GM18519 (cell line): ENCODE measurements around the gene ROPN1B.
"Not testable (repeated sequence)": the region's sequence is repeated elsewhere in the genome, so short reads cannot be mapped to it uniquely, and the experiment has no call there.

Experiments used
- ATAC-seq: cut with Tn5 transposase; IDR thresholded peaks from one replicate; pipeline ENCODE4 v1.9.1; 2021; ENCODE audit warnings: mild to moderate bottlenecking, moderate library complexity; ENCODE audit not compliant: unreplicated experiment, low FRiP score

The ROPN1B gene

DNA sequence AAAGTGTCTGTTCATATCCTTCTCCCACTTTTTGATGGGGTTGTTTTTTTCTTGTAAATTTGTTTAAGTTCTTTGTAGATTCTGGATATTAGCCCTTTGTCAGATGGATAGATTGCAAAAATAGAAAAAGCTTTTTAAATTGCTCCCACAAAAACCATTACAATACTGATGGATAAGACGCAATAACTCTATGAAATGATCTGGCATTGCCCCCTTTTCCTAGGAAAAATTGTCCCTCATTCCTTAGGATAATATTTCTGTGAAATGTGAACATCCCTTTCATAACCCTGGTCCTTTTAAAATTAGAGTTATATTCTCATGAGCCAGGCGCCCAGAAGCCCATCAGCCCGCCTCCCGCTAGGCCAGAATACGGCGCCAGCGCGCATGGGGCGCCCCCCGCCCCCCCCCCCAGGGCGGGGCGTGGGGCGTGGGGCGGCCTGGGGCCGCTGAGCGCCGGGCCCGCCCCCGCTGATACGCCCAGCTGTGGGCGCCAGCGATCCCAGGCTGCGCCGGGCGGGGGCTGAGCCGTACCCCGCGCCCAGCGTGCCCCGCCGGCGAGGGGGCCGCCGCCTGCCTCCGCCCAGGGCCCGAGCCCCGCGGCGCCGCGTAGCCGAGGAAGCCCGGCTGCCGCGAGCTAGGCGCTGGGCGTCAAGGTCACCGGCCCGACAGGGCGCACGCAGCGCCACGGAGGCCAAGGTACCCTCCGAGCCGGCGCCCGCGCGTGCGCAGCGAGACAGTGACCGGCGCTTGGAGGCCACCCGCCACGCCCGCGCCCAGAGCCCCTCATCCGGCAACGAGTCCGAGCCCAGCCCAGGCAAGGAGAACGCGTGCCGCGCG, 11.1 kb upstream of the ROPN1B start:
- no peak for ATAC-seq

DNA sequence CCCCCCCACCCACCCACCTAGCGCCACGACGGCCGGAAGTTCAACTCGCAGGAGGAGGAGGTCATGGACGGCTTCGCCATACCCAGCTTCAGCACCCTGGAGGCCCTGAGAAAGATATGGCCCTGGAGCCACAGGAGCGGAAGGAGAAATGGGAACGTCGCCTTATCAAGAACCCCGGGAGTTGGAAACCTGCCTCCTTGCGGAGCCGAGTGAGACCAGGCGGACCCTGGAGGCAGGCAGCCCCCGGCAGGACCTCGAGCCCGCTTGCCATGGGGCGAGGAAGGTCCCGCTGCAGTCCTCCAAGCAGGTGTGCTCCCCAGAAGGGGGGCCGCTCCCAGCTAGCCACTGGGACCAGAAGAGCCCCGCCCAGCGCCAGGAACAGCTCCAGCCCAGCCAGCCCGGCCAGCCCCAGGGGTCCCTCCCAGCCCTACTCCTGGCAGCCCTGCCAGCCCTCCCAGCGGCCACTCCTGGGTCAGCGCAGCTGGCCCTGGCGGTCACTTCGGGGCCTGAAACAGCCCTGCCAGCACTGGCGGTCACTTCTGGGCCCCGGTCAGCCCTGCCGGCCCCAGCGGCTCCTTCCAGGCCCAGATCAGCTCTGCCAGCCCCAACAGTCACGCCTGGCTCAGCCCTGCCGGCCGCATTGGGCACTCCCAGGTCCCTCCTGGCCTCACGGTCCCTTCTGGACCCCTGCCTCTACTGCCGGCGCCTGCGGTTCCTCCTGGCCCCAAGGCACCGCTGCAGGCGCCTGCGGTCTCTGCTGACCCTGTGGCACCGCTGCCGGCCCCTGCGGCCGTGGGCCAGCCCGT, 10.3 kb upstream of the ROPN1B start:
- ATAC-seq: no peak

DNA sequence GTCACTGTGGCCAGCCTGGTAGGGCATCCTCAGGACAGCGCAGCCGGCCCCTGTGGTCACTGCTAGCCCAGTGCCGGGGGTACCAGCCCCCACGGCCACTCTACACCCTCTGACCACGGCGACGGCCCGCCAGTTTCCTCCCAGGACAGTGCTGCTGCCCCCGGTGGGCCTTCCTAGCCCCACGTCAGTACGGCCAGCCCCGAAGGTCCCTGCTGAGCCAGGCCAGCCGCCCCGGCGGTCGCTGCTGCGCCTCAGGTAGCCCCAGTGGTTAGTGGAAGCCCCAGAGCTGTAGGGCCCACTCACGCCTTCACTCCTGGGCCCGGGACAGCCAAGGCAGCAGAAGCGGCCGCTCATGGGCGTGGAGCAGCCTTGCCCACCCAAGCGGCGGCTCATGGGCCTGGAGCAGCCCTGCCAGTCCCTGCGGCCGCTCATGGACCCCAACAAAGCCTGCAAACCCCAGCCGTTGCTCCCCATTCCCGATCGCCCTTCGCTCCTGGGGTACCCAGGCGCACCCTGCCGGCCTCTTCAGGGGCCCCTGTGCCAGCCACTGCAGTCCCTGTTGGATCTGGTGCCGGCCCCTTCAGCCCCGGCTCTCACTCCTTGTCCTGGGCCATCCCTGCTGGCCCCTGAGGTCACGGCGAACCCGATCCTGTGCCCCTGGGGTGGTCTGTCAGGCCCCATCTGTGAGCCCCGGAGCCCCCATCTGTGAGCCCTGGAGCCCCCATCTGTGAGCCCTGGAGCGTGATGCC, 9.5 kb upstream of the ROPN1B start:
- ATAC-seq: no peak

DNA sequence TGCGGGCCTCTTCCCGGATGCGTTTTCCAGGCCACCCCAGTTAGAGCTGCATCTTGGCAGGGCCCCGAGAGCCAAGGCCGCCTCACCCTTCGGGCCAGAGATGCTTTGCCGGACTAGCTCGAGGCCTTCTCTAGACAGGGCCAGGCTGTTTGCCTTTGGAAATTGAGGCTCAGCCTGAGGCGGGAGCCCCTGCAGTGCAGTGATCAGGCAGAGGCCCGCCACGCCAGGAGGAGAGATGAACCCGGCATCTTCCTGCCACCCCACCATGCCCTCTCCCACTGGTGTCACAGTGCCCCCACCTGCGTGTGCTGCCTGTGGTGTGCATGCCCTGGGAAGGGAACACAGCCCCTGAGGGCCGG, 8.9 kb upstream of the ROPN1B start:
- no peak for ATAC-seq

DNA sequence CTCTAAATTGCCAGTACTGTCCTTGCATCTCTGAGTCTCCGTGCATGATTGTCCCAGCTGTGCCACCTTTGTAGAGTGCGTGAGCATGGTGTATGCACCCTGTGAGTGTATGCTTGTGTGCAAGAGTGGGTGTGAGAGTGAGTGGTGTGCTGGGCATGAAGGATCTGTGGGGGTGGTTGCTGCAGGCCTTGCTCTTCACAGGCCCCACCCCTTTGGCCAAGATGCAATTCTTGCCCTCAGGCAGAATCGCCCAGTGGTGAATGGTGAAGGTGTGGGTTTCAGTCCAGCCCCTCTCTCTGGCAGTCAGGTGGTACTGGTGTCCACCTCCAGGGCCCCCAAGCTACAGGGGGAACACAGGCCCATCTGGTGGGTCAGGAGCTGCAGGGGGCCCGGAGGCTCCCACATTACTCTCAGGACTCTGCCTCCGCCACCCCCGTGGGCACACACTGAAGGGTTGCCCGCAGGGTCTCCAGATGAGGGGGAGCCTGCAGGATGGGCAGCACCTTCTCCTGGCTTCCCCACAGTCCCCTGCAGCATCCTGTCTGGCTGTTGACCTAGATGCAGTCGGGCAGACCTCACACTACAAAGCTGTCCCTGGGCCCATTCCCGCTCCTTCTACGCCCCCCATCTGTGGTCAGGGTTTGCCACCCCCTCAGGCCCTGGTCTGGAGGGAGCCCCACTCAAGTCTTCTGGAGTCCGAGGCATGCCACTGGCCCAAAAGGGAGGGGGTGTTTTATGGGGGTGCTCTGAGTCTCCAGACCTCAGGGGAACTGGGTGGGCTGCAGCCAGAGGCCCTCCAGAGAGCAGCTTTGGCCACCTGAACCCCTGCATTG, 8.3 kb upstream of the ROPN1B start:
- no peak for ATAC-seq

DNA sequence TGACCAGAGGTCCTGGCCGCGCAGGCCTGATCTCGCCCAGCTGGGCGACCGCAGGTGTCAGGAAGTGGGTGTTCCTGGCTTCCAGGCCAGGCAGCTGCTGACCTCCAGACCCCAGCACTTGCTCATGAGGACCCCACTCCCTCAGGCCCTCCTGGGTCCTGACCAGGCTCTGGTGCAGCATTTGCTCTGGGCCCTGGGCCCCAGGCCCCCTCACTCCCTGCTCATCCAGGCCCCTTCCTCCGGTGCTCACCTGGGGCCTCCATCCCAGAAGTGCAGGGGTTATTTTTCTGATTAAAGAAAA, 7.7 kb upstream of the ROPN1B start:
- ATAC-seq: no peak

DNA sequence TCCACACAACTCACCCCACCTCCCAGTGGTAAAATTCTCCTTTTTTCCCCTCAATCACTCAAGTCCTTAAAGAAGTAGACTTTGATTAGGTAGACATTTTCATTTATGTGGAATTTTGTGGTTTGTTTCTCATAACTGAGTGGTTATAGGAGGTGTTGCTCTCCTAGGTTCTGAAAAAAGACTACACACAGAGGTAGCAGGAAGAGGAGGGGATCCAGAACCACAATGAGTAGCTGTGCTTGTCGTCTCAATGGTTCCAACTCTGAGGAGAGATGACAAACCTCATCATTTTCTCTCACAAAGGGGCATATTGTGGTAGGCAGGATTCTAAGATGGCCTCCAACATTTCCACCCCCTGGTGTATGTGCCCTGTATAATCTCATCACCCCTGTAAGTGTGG, 5.1 kb upstream of the ROPN1B start:
- not testable (repeated sequence) for ATAC-seq

DNA sequence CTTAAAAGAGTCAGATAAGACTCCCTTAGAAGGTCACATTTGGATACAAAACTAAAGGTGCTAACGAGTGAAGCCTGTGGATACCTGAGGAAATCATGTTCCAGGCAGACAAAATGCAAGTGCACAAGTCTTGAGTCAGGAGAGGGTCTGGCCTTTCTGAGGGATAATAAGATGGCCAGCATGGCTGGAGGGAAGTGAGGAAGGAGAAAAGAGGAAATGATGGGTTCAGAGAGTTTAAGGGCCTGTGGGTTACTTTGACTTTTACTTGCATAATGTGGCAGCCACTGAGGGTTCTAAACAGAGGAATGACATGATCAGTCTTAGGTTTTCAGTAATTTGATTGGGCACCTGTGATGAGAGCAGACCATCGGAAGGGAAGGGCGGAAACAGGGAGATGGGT, 3.5 kb upstream of the ROPN1B start:
- ATAC-seq: no peak

DNA sequence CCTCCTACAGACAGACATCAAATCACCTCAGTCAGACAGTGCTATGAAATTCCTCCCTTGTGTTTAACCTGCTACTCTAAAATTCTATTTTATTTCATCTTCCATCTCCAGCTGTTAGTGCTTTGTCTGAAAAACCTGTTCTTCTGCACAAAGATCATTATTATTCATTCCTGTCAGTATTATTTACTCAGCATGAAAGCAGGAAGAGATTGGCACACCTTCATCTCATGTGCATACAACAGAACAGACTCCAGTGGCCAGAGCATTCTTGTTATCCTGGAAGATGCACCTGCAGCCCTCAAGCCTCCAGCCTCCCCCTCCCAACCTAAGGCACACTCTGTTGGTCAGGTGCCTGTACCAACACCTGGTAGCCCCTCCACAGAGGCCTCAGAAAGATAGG, 1.8 kb upstream of the ROPN1B start:
- no peak for ATAC-seq

DNA sequence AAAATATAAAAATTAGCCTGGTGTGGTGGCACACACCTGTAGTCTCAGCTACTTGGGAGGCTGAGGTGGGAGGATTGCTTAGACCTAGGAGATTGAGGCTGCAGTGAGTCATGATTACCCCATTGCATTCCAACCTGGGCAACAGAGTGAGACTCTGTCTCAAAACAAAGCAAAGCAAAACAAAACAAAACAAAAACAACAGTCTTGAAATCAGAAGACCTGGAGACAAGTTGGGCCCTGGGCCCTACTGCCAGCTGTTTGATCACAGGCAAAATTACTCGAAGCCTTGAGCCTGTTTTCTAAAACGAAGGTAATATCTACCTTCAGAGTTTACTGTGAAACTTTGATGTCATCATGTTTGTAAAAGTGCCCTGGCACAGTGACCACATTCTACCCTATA, 857 bp upstream of the ROPN1B start:
- not testable (repeated sequence) for ATAC-seq

DNA sequence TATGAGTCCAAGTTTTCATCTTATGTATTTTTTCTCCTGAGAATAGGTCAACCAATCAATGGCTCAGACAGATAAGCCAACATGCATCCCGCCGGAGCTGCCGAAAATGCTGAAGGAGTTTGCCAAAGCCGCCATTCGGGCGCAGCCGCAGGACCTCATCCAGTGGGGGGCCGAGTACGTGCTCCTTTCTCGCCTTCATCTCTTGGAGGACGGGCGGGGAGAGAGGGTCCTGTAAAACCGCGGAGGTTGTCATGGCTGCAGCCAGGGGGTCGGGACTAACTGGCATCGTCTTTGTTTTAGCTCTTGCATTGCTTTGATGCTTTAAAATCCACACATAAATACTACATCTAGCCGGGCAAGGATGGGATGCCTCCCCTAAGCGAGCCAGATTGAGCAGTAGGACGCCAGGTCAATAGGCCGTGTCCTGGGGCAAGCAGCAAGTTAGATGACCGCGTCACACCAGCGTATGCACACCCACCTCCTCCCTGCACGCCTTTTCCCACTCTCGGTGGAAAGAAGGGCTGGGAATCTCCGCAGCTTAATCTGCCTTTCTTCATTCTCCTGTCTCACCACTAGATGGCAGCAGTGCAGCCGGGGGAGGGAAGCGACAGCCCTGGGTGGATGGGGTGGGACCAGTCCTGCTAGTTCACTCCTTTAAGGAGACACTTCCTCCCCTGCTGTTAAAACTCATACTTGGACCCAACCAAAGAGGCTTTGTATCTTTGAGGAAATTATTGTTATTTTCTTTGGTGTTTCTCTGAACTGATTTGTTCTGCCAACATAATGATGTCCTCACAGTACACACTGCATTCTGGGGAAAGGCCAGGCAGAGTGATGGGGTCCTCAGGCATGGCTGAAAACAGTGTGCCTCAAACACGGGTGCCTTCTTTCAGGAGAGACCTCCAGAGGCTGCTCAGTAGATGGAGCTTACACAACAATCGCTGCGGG, 3.3 kb downstream of the ROPN1B start:
- not testable (repeated sequence) for ATAC-seq

DNA sequence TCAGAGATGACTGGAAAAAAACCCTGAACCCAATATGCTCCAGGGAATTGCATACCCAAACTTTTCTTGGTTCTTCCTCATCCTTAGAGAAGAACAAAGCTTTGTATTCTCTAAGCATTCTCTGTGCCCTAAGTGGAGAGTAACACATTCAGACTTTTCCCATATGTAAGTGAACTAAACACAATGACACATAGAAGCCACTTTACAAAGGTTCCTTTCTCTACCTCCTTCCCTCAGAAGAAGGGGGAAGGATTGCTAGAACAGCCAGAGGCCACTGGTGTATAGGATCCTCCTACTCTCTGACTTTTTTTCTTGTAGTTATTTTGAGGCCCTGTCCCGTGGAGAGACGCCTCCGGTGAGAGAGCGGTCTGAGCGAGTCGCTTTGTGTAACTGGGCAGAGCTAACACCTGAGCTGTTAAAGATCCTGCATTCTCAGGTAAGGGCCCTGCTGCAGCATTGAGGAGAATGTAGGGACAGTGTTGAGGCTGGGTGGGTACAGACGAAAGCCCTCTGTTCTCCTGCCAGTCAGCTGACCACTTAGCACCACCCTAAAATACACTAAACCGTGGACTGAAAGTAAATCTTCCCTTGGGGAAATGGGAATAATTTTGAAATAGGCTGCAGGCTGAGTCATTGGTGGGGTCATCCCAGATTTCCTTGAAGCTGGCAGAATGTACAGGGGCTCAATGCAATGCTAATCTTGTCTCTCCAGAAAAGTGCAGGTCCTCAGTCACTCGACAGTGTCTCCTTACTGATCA, 6.4 kb downstream of the ROPN1B start:
- not testable (repeated sequence) for ATAC-seq

DNA sequence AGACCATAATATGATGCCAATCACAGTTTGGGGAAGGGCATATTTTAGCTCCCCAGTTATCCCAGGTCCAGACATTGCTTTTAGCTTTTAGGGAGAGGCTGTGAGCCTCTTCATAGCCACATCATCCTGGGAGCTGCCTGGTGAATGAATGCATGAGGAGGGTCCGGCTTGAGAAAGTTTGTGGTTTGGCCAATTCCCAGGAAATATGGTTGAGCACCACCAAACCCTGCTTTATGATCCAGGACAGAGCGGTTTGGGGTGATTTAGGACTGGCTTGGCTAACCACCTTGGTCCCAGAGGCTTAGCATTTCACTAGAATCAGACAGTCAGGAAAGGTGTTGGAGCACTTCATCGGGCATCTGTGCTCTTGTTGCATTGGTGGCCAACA, 7.0 kb downstream of the ROPN1B start:
- ATAC-seq: not testable (repeated sequence)

DNA sequence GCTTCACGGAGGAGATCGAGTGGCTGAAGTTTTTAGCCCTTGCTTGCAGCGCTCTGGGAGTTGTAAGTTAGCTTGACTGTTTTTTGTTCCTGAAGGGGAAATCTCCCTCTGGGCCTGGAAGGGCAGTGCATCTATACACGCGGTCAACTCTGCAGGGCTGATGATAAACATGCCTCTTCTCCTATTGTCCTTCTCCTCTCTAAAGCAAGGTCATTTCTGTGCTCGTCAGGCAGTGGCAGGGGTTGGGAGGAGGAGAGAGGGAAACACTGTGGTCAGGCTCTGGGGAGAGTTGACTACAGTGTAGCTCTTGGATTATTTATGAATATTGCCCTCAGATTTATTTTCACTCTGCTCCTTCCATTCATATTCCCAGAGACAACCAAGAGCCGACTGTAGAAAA, 8.1 kb downstream of the ROPN1B start:
- ATAC-seq: not testable (repeated sequence)

DNA sequence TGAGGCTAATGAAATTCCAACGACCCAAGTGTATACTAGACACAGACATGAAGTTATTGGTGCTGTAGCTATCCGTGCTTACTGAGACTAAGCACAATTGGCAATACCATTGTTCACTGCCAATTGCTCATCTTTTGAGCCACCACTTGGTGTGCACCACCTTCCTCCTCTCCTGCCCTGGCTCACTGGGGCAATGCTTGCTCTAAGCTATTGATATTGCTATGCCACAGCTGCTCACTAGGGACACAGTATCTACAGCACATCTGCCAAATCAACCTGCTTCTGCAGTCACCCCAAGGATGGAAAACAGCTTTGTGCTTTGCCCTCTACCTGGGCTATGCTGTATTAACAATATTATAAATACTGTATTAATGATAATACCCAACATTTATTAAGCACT, 16.0 kb downstream of the ROPN1B start:
- ATAC-seq: not testable (repeated sequence)

DNA sequence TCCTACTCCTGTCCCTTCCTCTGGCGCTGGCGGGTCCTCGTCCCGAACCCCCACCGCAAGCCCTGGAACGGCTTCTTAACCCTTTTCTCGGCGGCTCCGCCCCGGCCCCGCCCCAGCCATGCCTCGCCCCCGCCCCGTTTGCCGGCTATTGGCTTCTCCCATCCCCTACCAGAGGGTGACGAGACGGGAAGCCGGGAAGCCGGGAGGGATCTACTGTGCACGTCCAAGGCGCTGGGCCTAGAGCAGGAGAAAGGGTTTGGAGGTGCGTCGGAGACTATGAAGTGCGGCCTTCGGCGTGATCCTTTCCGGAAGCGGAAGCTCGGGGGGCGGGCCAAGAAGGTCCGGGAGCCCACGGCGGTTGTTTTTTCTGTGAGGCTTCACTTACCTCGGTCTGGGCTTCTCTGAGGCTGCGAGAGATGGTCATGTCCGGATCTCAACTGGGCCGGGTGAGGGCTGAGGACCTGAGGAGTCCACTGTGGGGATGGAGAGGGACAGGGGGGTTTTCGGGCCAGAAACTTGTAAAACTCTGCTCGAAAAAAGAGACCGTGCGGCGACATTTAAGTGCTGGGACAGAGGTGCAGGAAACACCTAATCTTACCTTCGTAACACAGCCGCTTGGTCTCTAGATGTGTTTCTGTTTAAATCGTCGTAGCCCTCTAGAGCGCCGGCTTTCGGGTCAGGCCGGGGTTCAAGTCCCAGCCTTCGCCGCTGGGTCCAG, 21.4 kb downstream of the ROPN1B start:
- ATAC-seq: no peak

DNA sequence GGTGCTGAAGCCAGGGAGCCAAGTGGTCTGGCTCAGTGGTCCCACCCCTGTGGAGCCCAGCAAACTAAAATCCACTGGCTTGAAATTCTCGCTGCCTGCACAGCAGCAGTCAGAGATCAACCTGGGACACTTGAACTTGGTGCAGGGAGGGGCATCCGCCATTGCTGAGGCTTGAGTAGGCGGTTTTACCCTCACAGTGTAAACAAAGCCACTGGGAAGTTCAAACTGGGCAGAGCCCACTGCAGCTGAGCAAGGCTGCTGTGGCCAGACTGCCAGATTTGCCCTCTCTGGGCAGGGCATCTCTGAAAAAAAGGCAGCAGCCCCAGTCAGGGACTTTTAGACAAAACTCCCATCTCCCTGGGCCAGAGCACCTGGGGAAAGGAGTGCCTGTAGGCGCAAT, 27.8 kb downstream of the ROPN1B start:
- ATAC-seq: not testable (repeated sequence)

DNA sequence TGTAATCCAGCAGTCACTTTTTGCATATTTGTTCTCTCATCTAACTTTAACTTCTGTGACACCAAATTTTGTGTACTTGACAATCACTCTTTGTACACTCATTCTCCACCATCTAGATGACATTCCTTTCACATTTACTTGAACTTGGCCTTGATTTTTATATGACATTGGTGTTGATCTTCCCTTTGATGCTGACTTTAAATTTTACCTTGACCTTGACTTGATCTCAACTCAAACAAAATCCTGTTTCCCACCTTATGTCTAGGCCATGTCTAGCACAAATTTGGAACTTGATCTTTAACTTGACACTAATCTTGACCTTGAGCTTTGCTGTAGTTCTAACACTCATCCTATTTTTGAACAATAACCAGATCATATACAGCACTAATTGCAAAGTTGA, 33.2 kb downstream of the ROPN1B start:
- ATAC-seq: no peak
